Activated naive CD8-positive, alpha-beta T cell treated with anti-CD3 and anti-CD28 coated beads, Interleukin-2, amount 10 ng/mL, durations not matched to agents 7 days and 5 days (primary cell): ENCODE data around the gene LRRC63. TPM values are rescaled to one million over a fixed set of nuclear protein-coding genes. Genes with fewer than 3 reads are reported as not detected.
"Not testable (repeated sequence)": the region's sequence is repeated elsewhere in the genome, so short reads cannot be mapped to it uniquely, and the experiment has no call there.

Experiments
- ATAC-seq: fragments of 150-1000 bp; cut with Tn5 transposase; one replicate; pipeline ENCODE4 v1.10.0; 2021; ENCODE audit warnings: low read depth, moderate library complexity
- POLR2A ChIA-PET: fragments of 350-600 bp; sonication (Branson Sonifier 250); formaldehyde crosslinking; loops from one replicate; lab custom pipeline; 2021; ENCODE audit warnings: antibody characterized with exemption; lab: Charles Lee
- DNase-seq: peaks from one replicate; pipeline ENCODE4 v3.0.0; 2021
- H3K27ac Mint-ChIP-seq: one replicate; pipeline ENCODE4 v1.8.0; 2022; ENCODE audit warnings: mild to moderate bottlenecking, mixed read lengths
- H3K27me3 Mint-ChIP-seq: one replicate; pipeline ENCODE4 v1.8.0; 2022; ENCODE audit warnings: mild to moderate bottlenecking, moderate library complexity, mixed read lengths
- H3K36me3 Mint-ChIP-seq: one replicate; pipeline ENCODE4 v1.8.0; 2021; ENCODE audit warnings: mild to moderate bottlenecking, mixed read lengths
- H3K4me1 Mint-ChIP-seq: one replicate; pipeline ENCODE4 v1.8.0; 2021; ENCODE audit warnings: mixed read lengths
- H3K4me3 Mint-ChIP-seq: one replicate; pipeline ENCODE4 v1.8.0; 2022; ENCODE audit warnings: mild to moderate bottlenecking, moderate library complexity, mixed read lengths
- H3K9me3 Mint-ChIP-seq: one replicate; pipeline ENCODE4 v1.8.0; 2021; ENCODE audit warnings: mixed read lengths
- total RNA-seq, 2 experiments: library from RNA; stranded (reverse); gene quantifications; one replicate each; pipeline ENCODE4 v1.2.3, GENCODE V29; 2021

Gene LRRC63
- total RNA-seq, 2 experiments from 2014 or later = 1.5 to 1.6 TPM

- POLR2A ChIA-PET, H3K27ac Mint-ChIP-seq: not testable (repeated sequence)
Observed at GRCh38 chr13:46283912-46284824, 72.4 kb downstream of the LRRC63 start.

GRCh38 chr13:46286972-46287371, 75.2 kb downstream of the LRRC63 start:
- Mint-ChIP-seq H3K36me3 (no peaks in the 10 kb centered on the region), H3K9me3 (no peaks in the 10 kb centered on the region), H3K27me3 (no peaks in the 10 kb centered on the region), H3K4me3 (no peak overlapping the region), H3K4me1 (peaks cover 9% of the 10 kb centered on the region), H3K27ac (no peak overlapping the region)
- POLR2A ChIA-PET = no interaction called here
- DNase-seq = no peak
- ATAC-seq = no peak

More at GRCh38 chr13:46283912-46284824, 72.4 kb downstream of the LRRC63 start:
- DNase-seq, H3K9me3 Mint-ChIP-seq, ATAC-seq, H3K36me3 Mint-ChIP-seq, H3K4me1 Mint-ChIP-seq, H3K27me3 Mint-ChIP-seq, H3K4me3 Mint-ChIP-seq: not testable (repeated sequence)

- DNase-seq (no peak), ATAC-seq (peak; percentile 89)
- H3K27ac Mint-ChIP-seq = no peak overlapping the region
- H3K27me3 Mint-ChIP-seq = no peaks in the 10 kb centered on the region
- no peaks in the 10 kb centered on the region for H3K9me3 Mint-ChIP-seq
- H3K4me1 Mint-ChIP-seq = peaks cover 13% of the 10 kb centered on the region
- H3K4me3 Mint-ChIP-seq = no peak overlapping the region
- no peaks in the 10 kb centered on the region for H3K36me3 Mint-ChIP-seq
- POLR2A ChIA-PET = interaction anchor here (1.1 to 1.2 kb wide), 2 partner anchors 116 to 121 kb away, joined by 4 read pairs; no protein-coding TSS in a partner anchor
Observed at GRCh38 chr13:46288570-46289259, 77.0 kb downstream of the LRRC63 start.

- DNase-seq (no peak), ATAC-seq (no peak)
- Mint-ChIP-seq H3K27me3 (no peaks in the 10 kb centered on the region), H3K27ac (no peak overlapping the region), H3K4me1 (peaks cover 17% of the 10 kb centered on the region), H3K4me3 (no peak overlapping the region), H3K36me3 (no peaks in the 10 kb centered on the region), H3K9me3 (no peaks in the 10 kb centered on the region)
- POLR2A ChIA-PET = interaction anchor here (1.2 to 1.3 kb wide), 2 partner anchors 24 to 122 kb away, joined by 3 to 4 read pairs; no protein-coding TSS in a partner anchor
Observed at GRCh38 chr13:46289260-46289955, 77.7 kb downstream of the LRRC63 start.

- H3K27ac Mint-ChIP-seq = no peak overlapping the region
- no peaks in the 10 kb centered on the region for H3K27me3 Mint-ChIP-seq
- H3K4me1 Mint-ChIP-seq = peaks cover 19% of the 10 kb centered on the region
- no peaks in the 10 kb centered on the region for H3K9me3 Mint-ChIP-seq
- POLR2A ChIA-PET = interaction anchor here (1.3 kb wide), 1 partner anchor 23 kb away, joined by 3 read pairs; no protein-coding TSS in a partner anchor
- H3K36me3 Mint-ChIP-seq = no peaks in the 10 kb centered on the region
- ATAC-seq = no peak
- DNase-seq = no peak
- H3K4me3 Mint-ChIP-seq = no peak overlapping the region
Observed at GRCh38 chr13:46290434-46290833, 78.7 kb downstream of the LRRC63 start.

- H3K4me1 Mint-ChIP-seq = peaks cover 43% of the 10 kb centered on the region
- no peaks in the 10 kb centered on the region for H3K27me3 Mint-ChIP-seq
- ATAC-seq (no peak), DNase-seq (no peak)
- no peaks in the 10 kb centered on the region for H3K9me3 Mint-ChIP-seq
- POLR2A ChIA-PET = interaction anchor here (1.0 to 1.1 kb wide), 2 partner anchors 28 to 138 kb away, joined by 3 read pairs; no protein-coding TSS in a partner anchor
- H3K27ac Mint-ChIP-seq = peak overlapping the region; percentile 18
- H3K36me3 Mint-ChIP-seq = peaks cover under 1% of the 10 kb centered on the region
- no peak overlapping the region for H3K4me3 Mint-ChIP-seq
Observed at GRCh38 chr13:46293436-46293835, 81.7 kb downstream of the LRRC63 start.

GRCh38 chr13:46295491-46296114, 83.9 kb downstream of the LRRC63 start:
- Mint-ChIP-seq H3K27me3 (no peaks in the 10 kb centered on the region), H3K36me3 (peaks cover 17% of the 10 kb centered on the region), H3K4me1 (peaks cover 36% of the 10 kb centered on the region), H3K4me3 (peak overlapping the region; percentile 70), H3K9me3 (peaks cover 8% of the 10 kb centered on the region), H3K27ac (peak overlapping the region; percentile 97)
- DNase-seq (peak; percentile 48), ATAC-seq (peak; percentile 90)
- POLR2A ChIA-PET = interaction anchor here (0.9 to 2.8 kb wide), 12 partner anchors 9 to 243 kb away, joined by 3 to 19 read pairs (median 6); partner anchors contain the start of genes LCP1, LRRC63 and ZC3H13

- Mint-ChIP-seq H3K4me3 (peak overlapping the region; percentile 70), H3K36me3 (peaks cover 17% of the 10 kb centered on the region), H3K27ac (peak overlapping the region; percentile 97), H3K4me1 (peaks cover 36% of the 10 kb centered on the region), H3K9me3 (peaks cover 8% of the 10 kb centered on the region), H3K27me3 (no peaks in the 10 kb centered on the region)
- POLR2A ChIA-PET = interaction anchor here (1.0 to 2.8 kb wide), 11 partner anchors 8 to 244 kb away, joined by 3 to 19 read pairs (median 7); partner anchors contain the start of genes LCP1, LRRC63 and ZC3H13
- ATAC-seq = peak; percentile 64
- DNase-seq = no peak
Observed at GRCh38 chr13:46296115-46296822, 84.5 kb downstream of the LRRC63 start.

- Mint-ChIP-seq H3K9me3 (peaks cover 10% of the 10 kb centered on the region), H3K27ac (peak overlapping the region; percentile 97), H3K36me3 (peaks cover 20% of the 10 kb centered on the region), H3K27me3 (no peaks in the 10 kb centered on the region), H3K4me3 (peak overlapping the region; percentile 20), H3K4me1 (peaks cover 36% of the 10 kb centered on the region)
- DNase-seq = no peak
- POLR2A ChIA-PET = interaction anchor here (2.0 to 2.8 kb wide), 3 partner anchors 25 to 117 kb away, joined by 11 to 19 read pairs (median 17); partner anchors contain the start of gene LCP1
- no peak for ATAC-seq
Observed at GRCh38 chr13:46296921-46297320, 85.2 kb downstream of the LRRC63 start.

- POLR2A ChIA-PET = interaction anchor here (2.5 to 2.8 kb wide), 2 partner anchors 24 to 115 kb away, joined by 17 to 19 read pairs; partner anchors contain the start of gene LCP1
- Mint-ChIP-seq H3K9me3 (peaks cover 12% of the 10 kb centered on the region), H3K27ac (peak overlapping the region; percentile 97)
Observed at GRCh38 chr13:46297361-46297811, 85.7 kb downstream of the LRRC63 start.

GRCh38 chr13:46303742-46304385, 92.1 kb downstream of the LRRC63 start:
- ATAC-seq = peak; percentile 67
- POLR2A ChIA-PET = interaction anchor here (0.7 to 1.7 kb wide), 3 partner anchors 8 to 16 kb away, joined by 4 to 8 read pairs (median 6); no protein-coding TSS in a partner anchor
- H3K27me3 Mint-ChIP-seq = no peaks in the 10 kb centered on the region
- peak overlapping the region; percentile 74 for H3K27ac Mint-ChIP-seq
- no peak for DNase-seq
- H3K4me1 Mint-ChIP-seq = peaks cover 11% of the 10 kb centered on the region
- peaks cover 16% of the 10 kb centered on the region for H3K9me3 Mint-ChIP-seq
- peaks cover 24% of the 10 kb centered on the region for H3K36me3 Mint-ChIP-seq
- H3K4me3 Mint-ChIP-seq = peak overlapping the region; percentile 72

More at GRCh38 chr13:46297361-46297811, 85.7 kb downstream of the LRRC63 start:
- DNase-seq (no peak), ATAC-seq (no peak)
- H3K4me3 Mint-ChIP-seq = peak overlapping the region; percentile 20
- H3K4me1 Mint-ChIP-seq = peaks cover 36% of the 10 kb centered on the region
- peaks cover 23% of the 10 kb centered on the region for H3K36me3 Mint-ChIP-seq
- H3K27me3 Mint-ChIP-seq = no peaks in the 10 kb centered on the region
